ENCODE measurements around the gene DKK3. TPM values are rescaled to one million over a fixed set of nuclear protein-coding genes. Genes with fewer than 3 reads are reported as not detected.

The DKK3 gene
- polyA plus RNA-seq, 2 of the 4 experiments (the other 2 are of a cell fraction) = 18.4 to 20.8 TPM

DNA sequence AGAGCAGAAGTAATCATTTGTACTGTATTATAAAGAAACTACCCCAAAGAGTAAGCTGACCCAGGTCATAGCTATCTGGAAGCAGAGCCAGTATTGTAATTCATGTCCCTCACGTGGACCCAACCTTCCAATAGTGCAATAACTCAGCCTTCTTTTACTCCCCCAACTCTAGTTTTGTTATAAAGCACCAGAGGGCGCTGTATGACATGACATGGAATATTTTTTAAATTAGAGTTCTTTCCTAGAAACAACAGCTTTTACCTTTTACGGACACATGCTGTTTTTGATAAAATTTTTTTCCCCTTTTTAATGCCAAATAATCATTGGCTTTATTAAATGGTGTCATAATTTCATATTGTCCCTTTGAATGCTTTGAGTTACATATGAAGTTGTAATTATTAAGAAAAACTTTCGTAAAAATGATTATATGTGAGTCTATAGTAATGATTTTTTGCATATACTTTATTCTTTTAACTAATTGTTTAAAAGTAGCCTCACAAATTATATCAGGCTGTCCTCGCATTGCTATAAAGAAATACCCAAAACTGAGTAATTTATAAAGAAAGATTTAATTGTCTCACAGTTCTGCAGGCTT, 76.9 kb downstream of the DKK3 start:
- CTCF ChIA-PET = interaction anchor here (0.6 to 2.3 kb wide), 28 partner anchors 9 to 355 kb away, joined by 3 to 54 read pairs (median 4); partner anchors contain the start of gene DKK3
- Histone ChIP-seq H3K27ac (no peak overlapping the region), H3K4me2 (no peak overlapping the region), H3K4me3 (no peak overlapping the region), H3K9me3 (no peaks in the 10 kb centered on the region), H3K4me1 (peaks cover 4% of the 10 kb centered on the region; the same call in 2 of the 3 replicates)
- 50% methylated on average over 5 of the region's 5 CpGs for whole genome bisulfite sequencing (ENCODE audit: missing lambda C conversion rate)
- TF ChIP-seq PHF8 (IDR thresholded peaks at IDR 0.05; ENCODE audit: borderline replicate concordance, low read depth) (no peak), RAD21 (conservative IDR thresholded peaks at IDR 0.05 in 1 of 2, IDR thresholded peaks at IDR 0.05 in 1 of 2) (peak; percentile 84 to 85), EHF (CRISPR knock-in tag; IDR thresholded peaks at IDR 0.05) (no peak), SMC3 (IDR thresholded peaks at IDR 0.05) (peak; percentile 88), FOSL2 (IDR thresholded peaks at IDR 0.05) (no peak), FOSL2 (CRISPR knock-in tag; IDR thresholded peaks at IDR 0.05) (no peak), RNF2 (IDR thresholded peaks at IDR 0.05; ENCODE audit: borderline replicate concordance, low read depth) (no peak), TFCP2L1 (CRISPR knock-in tag; IDR thresholded peaks at IDR 0.05) (no peak), HOXB13 (CRISPR knock-in tag; IDR thresholded peaks at IDR 0.05; ENCODE audit: low read depth) (no peak), FOXS1 (CRISPR knock-in tag; IDR thresholded peaks at IDR 0.05) (no peak), NPAS2 (CRISPR knock-in tag; IDR thresholded peaks at IDR 0.05; ENCODE audit: borderline replicate concordance) (no peak), ESRRA (IDR thresholded peaks at IDR 0.05; ENCODE audit: borderline replicate concordance, low read length) (no peak), HEYL (CRISPR knock-in tag; IDR thresholded peaks at IDR 0.05) (no peak), GATA3 (IDR thresholded peaks at IDR 0.05; ENCODE audit: borderline replicate concordance) (no peak)
- TF ChIP-seq, protein P1, sequence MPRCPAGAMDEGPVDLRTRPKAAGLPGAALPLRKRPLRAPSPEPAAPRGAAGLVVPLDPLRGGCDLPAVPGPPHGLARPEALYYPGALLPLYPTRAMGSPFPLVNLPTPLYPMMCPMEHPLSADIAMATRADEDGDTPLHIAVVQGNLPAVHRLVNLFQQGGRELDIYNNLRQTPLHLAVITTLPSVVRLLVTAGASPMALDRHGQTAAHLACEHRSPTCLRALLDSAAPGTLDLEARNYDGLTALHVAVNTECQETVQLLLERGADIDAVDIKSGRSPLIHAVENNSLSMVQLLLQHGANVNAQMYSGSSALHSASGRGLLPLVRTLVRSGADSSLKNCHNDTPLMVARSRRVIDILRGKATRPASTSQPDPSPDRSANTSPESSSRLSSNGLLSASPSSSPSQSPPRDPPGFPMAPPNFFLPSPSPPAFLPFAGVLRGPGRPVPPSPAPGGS (IDR thresholded peaks at IDR 0.05) = no peak
- TF ChIP-seq, protein P2, sequence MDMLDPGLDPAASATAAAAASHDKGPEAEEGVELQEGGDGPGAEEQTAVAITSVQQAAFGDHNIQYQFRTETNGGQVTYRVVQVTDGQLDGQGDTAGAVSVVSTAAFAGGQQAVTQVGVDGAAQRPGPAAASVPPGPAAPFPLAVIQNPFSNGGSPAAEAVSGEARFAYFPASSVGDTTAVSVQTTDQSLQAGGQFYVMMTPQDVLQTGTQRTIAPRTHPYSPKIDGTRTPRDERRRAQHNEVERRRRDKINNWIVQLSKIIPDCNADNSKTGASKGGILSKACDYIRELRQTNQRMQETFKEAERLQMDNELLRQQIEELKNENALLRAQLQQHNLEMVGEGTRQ (IDR thresholded peaks at IDR 0.05) = peak; percentile 76
- TF ChIP-seq, protein P3, sequence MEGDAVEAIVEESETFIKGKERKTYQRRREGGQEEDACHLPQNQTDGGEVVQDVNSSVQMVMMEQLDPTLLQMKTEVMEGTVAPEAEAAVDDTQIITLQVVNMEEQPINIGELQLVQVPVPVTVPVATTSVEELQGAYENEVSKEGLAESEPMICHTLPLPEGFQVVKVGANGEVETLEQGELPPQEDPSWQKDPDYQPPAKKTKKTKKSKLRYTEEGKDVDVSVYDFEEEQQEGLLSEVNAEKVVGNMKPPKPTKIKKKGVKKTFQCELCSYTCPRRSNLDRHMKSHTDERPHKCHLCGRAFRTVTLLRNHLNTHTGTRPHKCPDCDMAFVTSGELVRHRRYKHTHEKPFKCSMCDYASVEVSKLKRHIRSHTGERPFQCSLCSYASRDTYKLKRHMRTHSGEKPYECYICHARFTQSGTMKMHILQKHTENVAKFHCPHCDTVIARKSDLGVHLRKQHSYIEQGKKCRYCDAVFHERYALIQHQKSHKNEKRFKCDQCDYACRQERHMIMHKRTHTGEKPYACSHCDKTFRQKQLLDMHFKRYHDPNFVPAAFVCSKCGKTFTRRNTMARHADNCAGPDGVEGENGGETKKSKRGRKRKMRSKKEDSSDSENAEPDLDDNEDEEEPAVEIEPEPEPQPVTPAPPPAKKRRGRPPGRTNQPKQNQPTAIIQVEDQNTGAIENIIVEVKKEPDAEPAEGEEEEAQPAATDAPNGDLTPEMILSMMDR (IDR thresholded peaks at IDR 0.05) = peak; percentile 84
- peak; percentile 73 to 82; a peak in 4 of 6 replicates for ATAC-seq
- DNase-seq (ENCODE audit: low read depth in 1 of 2, low spot score in 1 of 2) = peak; percentile 26 to 64
- FAIRE-seq = no peak
- POLR2A ChIA-PET = no interaction called here

DNA sequence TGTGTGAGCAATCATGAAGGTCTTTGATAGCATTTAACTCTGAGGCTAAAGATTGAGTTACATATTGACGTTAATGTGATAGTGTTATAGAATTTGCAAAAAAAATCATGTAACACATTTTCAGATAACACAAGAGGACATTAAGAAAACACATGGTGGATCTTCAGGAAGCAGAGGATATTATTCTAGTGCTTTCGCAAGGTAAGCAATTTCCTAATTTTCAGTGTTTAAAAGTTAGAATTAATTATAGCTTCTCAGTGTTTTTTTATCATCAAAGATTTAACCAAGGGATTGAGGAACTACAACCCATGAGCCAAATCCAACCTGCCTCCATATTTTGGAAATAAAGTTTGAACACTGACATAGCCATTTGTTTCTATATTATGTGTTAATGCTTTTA, 78.5 kb downstream of the DKK3 start:
- POLR2A ChIA-PET = no interaction called here
- TF ChIP-seq, protein P4, sequence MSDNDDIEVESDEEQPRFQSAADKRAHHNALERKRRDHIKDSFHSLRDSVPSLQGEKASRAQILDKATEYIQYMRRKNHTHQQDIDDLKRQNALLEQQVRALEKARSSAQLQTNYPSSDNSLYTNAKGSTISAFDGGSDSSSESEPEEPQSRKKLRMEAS (IDR thresholded peaks at IDR 0.05) = no peak
- TF ChIP-seq, protein P5, sequence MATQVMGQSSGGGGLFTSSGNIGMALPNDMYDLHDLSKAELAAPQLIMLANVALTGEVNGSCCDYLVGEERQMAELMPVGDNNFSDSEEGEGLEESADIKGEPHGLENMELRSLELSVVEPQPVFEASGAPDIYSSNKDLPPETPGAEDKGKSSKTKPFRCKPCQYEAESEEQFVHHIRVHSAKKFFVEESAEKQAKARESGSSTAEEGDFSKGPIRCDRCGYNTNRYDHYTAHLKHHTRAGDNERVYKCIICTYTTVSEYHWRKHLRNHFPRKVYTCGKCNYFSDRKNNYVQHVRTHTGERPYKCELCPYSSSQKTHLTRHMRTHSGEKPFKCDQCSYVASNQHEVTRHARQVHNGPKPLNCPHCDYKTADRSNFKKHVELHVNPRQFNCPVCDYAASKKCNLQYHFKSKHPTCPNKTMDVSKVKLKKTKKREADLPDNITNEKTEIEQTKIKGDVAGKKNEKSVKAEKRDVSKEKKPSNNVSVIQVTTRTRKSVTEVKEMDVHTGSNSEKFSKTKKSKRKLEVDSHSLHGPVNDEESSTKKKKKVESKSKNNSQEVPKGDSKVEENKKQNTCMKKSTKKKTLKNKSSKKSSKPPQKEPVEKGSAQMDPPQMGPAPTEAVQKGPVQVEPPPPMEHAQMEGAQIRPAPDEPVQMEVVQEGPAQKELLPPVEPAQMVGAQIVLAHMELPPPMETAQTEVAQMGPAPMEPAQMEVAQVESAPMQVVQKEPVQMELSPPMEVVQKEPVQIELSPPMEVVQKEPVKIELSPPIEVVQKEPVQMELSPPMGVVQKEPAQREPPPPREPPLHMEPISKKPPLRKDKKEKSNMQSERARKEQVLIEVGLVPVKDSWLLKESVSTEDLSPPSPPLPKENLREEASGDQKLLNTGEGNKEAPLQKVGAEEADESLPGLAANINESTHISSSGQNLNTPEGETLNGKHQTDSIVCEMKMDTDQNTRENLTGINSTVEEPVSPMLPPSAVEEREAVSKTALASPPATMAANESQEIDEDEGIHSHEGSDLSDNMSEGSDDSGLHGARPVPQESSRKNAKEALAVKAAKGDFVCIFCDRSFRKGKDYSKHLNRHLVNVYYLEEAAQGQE (IDR thresholded peaks at IDR 0.05) = no peak
- TF ChIP-seq HOXB13 (CRISPR knock-in tag; IDR thresholded peaks at IDR 0.05; ENCODE audit: low read depth) (no peak), TP53 (CRISPR knock-in tag; IDR thresholded peaks at IDR 0.05) (no peak), MAFK (IDR thresholded peaks at IDR 0.05; ENCODE audit: partially characterized antibody) (peak; percentile 88)
- Histone ChIP-seq H3K4me1 (0 out of 3 replicates have a peak, but pooled peaks cover 3% of the 10 kb centered on the region), H3K4me2 (no peak overlapping the region), H3K27ac (no peak overlapping the region), H3K9me3 (no peaks in the 10 kb centered on the region), H3K4me3 (no peak overlapping the region)
- FAIRE-seq (no peak), DNase-seq (ENCODE audit: low read depth in 1 of 2, low spot score in 1 of 2) (no peak), ATAC-seq (no peak)
- CTCF ChIA-PET = interaction anchor here (1.0 to 2.5 kb wide), 3 partner anchors 81 to 359 kb away, joined by 3 to 7 read pairs (median 3); no protein-coding TSS in a partner anchor
- 94% methylated on average over 2 of the region's 2 CpGs for WGBS (ENCODE audit: missing lambda C conversion rate)

Data from A549 (cell line).